ENCODE data around the gene BATF3.

GRCh38 chr1:212646588-212646987, 53.1 kb downstream of the BATF3 start:
- TF ChIP-seq SUZ12 (IDR thresholded peaks at IDR 0.05) (no peak), L3MBTL2 (conservative IDR thresholded peaks at IDR 0.05) (no peak), NFRKB (IDR thresholded peaks at IDR 0.05) (no peak), ARNT (IDR thresholded peaks at IDR 0.05) (no peak)

All from HEK293T (cell line).